Measurements from ENCODE around the gene FOXO1.

FOXO1 gene

DNA sequence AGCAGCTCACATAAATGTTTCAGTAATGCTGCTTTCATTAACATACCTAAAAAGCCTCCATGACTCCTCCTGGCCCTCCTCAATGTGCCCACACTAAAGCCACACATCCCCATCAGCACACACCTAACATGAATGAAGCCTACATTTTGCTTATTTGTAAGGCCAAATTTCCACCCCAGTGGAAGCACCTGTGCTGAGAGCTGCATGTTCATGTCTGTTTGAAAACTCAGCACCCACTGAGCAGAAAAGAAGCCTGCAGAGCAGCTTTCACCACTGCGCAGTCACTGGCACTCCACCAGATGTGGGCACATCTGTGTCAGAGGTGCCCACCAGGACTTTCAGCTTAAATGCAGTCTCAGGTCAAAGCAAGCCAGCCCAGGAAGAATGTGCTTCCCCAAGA lies 93.5 kb downstream of the FOXO1 start:
- no peak for DNase-seq

DNA sequence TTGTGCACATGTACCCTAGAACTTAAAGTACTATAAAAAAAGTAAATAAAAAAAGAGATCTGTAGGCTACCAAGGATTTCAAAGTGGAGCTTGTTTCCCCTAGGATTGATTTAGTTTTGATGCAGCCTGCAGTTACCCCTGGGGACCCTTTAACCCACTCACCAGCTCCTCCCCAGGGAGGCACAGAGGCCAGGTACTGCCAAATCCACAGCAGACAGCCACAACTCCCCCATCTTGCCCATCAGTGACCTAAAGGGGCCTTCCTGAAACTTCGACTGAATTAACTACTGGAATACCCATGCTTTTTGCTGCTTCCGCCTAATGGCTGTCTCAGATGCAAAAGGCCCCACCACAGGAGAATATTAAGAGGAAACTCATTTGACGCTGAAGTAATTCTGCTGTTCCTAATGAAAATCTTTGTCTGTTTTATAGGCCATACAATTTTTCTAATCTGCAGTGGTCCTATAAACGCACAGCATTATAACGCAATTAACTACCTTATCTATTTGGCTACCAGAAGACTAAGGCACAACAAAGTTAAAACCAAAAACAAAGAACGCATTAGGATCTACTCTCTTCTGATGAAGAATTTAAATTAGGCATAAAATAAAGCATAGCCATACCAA lies 95.0 kb downstream of the FOXO1 start:
- no peak for DNase-seq

DNA sequence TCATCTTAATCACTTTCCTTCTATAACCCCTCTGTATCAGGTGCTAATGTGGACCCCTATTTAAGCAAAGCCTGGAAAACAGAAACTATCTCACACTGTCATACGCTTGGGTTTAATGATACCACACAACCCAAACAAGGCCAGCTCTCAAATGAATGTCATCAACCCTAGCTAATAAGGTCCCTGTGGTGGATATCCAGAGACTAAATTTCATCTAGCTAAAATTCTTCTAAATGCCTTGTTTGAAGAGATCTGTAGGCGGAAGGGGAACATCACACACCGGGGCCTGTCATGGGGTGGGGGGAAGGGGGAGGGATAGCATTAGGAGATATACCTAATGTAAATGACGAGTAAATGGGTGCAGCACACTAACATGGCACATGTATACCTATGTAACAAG lies 95.5 kb downstream of the FOXO1 start:
- no peak for DNase-seq

DNA sequence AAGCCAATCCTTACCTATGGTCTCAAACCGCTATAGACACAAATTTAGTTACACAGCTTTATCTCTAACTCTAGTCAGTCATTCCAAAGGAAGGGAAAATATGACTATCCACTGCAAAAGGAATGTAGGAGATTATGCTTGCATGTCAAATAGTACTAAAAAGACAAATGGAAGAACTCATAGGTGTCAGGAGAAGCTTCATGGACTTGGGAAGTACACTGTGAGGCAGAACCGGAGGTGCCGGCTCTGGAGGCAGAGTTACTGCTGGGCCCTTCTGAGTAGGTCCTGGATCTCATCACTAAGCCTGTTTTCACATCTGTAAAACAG lies 97.5 kb downstream of the FOXO1 start:
- DNase-seq = no peak

DNA sequence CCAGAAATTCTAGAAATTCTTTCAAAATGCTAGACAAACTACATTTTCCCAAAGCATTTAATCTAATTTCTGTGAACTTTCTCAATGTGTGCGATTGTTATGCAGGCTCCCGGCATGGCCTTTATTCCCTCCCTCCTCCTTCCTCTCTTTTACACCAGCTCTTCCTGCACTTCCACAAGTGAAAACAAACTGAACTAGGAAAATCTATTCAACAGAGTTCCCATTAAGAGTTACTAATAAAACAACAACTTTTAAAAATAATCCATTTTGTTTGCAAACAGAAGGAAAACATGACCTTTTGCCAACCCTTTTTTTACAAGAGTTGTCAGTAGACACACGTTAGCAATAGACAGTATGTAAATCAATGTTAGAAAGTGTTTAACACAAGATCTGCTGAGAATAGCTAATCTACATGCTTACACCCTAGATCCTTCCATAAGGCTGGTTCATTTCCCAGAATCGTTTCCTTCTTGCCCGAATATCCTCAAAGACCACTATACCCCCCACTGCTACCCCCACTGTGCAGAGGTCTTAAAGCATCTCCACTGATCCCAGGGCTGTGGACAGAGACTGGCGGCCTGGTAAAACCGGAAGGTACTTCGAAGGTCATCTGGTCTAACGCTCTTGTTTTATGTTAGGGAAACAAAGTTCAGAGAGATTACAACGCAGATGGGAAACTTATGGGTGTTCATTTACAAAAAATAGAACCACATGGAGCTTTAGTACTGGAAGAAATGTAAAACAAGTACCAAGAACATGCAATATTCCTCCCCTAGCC lies 98.0 kb downstream of the FOXO1 start:
- no peak for DNase-seq

DNA sequence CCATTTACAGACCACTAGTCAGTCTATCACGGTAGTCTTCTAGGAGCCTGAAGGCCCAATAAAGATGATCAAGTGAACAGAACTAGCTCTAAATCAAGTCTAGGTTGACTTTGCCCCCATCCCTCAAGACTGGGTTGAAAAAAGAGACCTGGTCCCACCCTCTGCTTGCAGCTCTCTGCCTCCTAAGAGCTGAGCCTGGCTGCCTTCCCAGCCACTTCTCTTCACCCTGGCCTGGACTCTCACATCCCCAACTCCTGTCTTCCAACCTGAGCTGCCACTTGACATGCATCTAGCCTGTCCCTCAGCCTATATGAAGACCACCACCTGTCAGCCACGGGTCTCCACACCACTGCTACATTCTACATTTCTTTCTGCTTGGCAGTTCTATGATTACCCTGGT lies 99.6 kb downstream of the FOXO1 start:
- no peak for DNase-seq

DNA sequence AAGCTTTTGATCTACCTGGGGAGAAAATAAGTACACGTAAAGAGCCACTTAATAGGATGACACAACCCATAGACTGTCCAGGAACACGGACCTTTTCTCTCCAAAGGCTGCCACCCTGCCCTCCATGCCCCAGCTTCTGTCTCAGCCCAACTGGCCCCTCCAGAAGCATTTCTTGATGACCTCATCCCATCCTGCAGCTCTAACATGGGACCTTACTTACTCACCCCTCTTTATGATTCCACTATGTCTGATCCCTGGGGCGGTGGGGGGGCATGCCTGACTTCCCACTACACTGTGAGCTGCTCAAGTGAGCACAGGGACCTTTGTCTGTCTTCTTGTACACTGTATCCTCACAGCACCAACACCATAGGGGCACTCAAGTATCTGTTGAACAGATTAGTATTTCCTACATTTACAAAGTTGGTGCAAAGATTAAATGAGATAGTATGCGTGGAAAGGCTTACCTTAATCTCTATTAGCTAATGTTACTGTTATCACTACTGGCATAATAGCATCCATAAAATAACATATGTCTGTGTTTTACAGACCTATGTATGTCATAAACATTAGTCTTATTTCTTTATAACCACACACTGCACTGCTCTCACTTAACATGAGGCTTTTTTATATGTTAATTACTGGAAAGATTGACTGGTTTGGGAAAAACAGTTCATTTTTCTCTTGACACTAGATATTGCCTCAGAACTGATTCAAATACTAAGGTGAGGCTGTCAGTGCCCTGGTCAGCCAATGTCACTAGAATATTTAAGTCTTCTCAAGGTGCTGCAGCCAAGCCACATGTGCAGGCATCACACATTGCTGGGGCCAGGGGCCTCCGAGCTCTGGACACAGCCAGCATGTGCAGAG lies 100.9 kb downstream of the FOXO1 start:
- no peak for DNase-seq

DNA sequence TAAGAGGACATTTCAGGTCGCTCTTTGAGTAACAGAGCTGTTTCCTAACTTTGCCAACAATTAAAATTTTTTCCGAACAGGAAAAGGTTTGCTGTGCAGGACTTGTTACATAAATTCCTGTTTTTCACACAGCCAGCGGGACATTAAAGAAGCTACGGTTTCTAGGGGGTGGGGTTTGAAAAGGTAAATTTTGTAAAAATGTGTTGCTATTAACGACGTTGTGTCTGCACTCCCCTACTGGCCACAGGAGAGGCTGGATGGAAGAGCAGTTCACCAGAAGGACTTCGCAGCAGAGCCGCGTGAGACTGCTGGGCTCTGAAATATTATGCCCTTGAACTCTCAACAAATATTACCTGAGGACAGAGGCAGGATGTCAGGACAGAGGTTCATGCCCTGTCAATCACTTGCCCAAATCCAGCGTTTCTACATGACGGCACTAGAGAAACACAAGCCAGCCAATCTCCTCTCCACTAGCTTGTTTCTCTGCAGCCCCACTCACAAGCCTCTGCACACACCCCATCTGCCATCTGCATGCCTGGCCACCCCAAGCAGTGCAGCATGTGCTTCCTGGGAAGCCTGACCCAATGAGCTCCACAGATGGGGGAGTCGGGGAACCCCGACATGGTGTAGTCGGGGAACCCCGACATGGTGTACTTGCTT lies 102.0 kb downstream of the FOXO1 start:
- DNase-seq = no peak

DNA sequence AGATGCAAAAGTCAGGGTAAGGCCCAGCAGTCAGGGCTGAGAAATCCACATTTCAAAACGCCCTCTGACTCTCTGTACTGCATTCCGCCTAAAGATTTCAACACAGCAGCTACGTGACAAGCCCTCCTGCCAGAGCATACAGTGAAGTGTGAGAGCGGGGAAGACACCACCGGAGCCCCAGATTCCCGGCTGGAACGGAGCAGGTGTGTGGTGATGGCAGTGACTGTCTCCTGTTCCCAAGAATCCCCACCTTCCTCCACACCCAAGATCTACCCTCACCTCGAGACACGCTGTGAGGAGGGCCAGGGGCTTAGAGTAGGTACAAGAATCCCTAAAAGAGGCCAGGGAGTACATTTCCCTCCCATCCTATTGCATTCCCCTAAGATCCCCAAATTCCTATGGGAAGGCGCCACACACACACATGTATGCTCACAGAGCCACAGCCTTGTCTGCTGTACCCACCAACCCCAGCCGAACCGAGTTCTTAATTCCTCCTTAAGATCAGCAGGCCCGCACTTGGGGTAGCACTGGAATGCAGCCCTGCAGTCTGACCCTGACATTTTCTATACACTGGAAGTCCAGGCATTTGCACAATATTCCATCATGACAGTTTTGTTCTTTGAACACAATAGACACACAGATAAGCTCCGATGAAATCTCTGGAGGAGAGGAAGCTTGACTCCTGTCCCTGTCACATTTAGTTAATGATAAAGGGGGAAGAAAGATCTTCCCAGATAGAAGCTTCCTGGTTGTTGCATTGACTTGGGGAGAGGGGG lies 102.9 kb downstream of the FOXO1 start:
- DNase-seq = no peak

DNA sequence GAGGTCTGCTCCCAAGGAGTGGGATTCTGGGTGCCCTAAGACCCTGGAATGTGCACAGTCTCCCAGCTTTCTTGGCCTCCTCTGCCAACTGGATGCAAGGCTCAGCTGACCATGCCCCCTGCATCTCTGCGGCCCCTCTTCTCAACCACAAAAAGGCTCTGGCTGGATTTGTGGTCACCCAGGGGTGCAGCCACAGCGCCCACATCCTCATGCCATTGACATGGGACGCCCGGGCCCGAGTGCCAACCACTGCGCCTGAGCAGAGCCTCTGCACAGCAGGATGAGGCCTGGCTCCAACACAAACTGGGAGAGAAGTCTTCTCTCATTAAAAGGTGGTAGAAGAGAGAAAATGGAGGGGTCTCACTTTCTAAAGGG lies 103.5 kb downstream of the FOXO1 start:
- no peak for DNase-seq

DNA sequence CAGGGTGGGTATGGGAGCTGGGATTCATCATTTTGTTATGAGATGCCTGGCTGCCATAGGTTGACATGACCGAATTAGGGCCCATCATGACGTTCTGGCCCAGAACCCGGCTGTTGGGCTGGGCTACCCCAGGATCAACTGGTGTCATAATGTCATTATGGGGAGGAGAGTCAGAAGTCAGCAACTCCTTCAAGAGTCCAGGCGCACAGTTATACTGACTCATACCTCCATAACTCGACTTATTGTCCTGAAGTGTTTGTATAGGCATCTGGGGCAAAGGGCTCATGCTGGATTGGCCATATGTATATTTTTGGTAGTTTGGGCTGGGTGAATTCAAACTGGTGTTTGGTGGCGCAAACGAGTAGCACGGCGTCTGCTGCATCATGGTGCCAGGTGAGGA lies 106.5 kb downstream of the FOXO1 start:
- DNase-seq = no peak

DNA sequence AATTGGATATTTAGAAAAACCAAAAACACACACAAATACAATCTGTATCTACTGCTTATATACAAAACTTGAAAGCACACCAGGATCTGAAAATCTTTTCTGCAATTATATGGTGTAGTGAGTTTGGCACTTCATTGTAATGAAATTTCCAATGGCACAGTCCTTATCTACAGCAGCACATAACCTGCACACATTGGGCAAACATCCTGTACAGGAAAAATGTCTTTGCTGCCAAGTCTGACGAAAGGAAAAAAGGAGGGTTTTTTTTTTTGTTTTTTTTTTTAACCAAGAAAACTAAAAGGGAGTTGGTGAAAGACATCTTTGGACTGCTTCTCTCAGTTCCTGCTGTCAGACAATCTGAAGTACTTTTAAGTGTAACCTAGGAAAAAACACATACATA lies 107.8 kb downstream of the FOXO1 start:
- no peak for DNase-seq

DNA sequence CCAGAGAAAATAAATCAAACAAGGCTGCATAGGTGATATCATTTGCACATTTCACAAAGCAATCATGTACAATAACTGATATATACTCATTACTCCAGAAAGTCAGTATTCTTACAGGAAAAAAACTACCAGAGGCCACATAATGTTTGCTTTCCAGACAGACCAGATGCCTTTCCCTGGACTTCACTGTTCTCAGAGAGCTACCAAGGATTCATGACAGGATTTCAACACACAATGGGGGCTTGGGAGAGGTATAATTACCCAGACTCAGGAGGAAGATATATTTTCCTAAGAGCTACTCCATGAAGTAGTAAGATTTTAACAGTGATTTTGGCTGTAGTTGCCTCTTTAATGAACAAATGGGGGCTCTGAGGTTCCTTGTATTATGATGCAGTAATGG lies 110.0 kb downstream of the FOXO1 start:
- no peak for DNase-seq

DNA sequence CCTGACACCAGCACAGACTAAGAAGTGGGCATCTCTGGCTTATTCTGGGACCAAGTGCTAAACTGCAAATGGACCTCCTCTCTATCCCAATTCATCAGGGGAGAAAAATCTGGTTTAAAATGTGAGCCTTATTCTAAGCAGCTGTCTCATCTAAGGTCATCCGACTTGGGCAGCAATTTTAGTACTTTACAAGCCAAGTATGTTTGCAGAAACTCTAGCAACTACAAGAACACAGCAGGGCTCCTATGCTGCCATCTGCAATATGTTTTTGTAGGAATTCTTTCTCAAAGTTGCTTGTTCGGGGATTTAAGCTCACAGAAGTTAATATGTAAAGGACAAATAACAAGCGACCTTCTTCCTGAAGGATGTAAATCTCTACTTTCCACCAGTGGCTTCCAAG lies 113.1 kb downstream of the FOXO1 start:
- no peak for DNase-seq

DNA sequence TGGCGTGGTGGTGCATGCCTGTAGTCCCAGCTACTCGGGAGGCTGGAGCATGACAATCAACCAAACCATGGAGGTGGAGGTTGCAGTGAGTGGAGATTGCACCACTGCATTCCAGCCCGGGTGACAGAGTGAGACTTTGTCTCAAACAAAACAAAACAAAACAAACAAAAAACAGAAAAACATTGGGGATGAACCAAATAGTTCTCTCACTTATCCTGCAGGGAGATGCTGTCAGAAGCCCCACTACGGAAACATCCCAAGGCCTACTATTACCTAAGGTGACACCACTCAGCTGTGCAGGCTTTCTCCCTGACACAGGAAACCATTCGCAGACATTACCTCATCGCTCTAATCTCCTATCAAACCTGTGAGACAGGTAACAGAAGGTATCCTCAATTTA lies 113.5 kb downstream of the FOXO1 start:
- no peak for DNase-seq

DNA sequence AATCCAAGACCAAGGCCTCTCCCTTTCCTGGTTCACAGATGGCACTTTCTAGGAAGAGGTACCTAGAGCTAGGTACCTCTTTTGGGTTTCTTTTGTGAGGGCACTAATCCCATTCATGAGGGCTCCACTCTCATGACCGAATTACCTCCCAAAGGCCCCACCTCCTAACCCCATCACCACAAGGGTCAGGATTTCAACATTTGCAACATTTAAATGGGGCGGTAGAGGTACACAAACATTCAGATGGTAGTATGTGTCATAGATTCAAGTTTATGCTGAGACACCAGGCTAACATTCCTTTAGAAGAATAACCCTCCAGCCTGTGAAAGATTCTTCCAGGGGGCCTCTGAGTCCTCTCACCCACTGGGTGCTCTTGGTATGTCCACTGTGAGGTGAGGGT lies 116.3 kb downstream of the FOXO1 start:
- no peak for DNase-seq

DNA sequence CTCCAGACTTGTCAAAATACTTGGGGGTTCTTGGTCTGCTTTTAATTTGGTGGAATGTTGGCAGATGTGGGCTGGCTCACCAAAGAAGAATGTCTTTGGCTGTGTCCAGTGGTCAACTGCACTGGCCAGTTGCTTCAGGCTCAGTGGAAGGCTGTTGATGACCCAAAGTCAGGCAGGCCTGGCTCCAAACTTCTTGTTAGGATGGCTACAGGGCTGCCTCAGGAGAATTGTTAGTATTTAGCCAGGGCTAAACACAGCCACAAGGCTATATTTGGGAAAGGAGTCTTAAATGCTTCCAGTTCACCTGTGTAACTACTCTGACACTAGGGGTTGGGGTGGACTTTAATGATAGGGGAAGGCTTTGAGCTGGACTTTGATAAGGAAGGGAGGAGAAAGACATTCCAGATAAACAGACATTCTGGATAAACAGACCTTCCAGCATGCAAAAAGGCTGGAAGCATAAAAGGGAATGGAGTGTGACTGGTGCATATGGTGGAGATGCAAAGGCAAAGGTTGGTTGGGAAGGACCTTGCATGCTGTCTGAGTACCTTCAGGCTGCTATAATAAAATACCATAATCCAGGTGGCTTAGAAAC lies 116.8 kb downstream of the FOXO1 start:
- no peak for DNase-seq

DNA sequence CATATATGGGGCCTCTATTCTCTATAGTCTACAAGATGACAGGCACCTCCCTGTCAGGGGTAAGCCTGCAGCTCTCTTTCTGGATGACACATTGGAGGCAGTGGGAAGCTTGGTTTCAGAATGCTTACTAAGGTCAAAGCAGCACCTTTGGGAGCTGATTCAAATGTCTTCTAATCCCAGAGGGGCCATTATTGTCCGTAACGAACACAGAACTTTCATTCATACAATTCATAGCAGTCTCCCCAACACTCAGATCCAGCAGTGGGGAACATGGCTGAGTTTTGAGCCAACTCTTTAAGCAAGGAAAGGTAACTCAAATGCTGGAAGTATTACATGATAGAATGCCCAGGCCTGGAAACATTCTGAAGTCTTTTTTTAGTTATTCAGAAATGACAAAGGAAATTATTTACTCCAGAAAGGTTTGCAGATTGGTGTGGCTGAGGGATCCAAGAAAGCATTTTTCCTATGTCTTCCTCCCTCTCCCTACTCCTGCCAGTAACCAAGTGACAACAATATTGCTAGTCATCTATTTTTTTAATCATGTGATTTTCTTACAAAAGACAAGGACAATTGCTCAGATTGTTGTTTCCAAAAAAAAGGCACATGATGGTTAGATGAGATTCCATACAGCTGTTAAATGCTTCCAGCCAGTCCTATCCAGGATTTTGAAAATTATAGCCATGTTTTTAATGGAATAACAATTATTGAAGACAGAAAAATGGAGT lies 118.7 kb downstream of the FOXO1 start:
- no peak for DNase-seq

DNA sequence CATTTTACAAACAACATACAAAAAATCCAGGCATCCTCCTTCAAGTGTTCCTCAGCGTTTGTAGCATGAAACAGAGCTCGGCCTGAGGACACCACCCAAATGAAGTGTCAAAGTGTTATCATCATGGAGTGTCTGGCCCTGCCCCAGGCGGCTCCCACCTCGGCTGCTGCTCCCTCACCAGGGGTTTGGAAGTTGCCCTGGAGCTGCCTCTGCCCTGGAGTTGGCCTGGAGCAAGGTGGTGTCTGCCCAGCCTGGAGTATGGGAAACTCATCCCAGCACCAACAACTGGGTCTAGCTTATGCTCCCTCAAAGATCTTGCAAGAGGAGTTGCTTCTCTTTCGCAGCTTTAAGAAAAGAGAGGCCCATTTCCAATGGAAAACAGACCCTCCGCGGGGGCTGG lies 120.4 kb downstream of the FOXO1 start:
- DNase-seq = no peak

DNA sequence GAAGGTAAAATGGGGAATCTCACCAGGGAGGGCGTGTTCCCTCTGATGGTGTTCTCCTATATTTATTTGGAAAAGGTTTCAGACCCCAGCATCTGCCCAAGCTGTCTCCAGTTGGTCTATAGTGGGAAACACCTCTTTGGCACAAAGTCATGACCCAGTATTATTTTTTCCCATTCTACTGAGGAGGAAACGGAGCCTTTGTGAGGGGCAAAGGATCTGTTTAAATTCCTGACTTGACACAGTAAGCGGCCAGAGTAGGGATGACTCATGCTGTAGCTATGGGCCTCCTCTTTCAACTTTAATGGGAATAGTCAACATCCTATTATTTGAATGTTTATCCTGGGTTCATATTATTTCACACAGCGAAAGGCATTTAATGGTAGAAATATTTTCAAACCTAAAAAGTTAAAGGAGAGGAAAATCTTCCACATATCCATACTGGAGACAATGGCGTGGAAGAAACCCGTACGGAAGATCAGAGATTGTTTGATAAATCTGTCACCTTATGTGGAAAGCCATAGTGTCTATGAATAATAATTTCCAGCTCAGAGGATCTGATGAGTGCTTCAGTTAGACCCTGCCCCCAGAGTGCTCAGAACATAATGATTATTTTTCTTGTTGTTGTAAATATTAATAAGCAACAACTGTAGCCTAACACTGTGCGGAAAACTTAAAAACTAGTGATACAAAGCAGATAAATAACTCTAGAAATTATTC lies 126.0 kb downstream of the FOXO1 start:
- no peak for DNase-seq

All from activated gamma-delta T cell (primary cell).